Mucosa of rectum (tissue), 2 donors: Measurements from ENCODE around the gene HYCC2.
"Not testable (repeated sequence)": the region's sequence is repeated elsewhere in the genome, so short reads cannot be mapped to it uniquely, and the experiment has no call there.

Experiments used
- H3K27ac ChIP-seq, 2 donors: one replicate each; pipeline ENCODE4 v1.7.0; 2013; ENCODE audit warnings: inconsistent platforms in 2 of 2, low read depth in 2 of 2, low read length in 2 of 2
- H3K27me3 ChIP-seq, 2 donors: one replicate each; pipeline ENCODE4 v1.7.0; 2013; ENCODE audit warnings: low read length in 2 of 2; ENCODE audit not compliant: control insufficient read depth in 2 of 2, insufficient read depth in 2 of 2
- H3K36me3 ChIP-seq, 2 donors: one replicate each; pipeline ENCODE4 v1.7.0; 2013; ENCODE audit warnings: low read length in 2 of 2; ENCODE audit not compliant: control insufficient read depth in 2 of 2, insufficient read depth in 2 of 2
- H3K4me1 ChIP-seq, 2 donors: one replicate each; pipeline ENCODE4 v1.7.0; 2013; ENCODE audit warnings: low read length in 2 of 2, mild to moderate bottlenecking in 1 of 2; ENCODE audit not compliant: control insufficient read depth in 2 of 2, insufficient read depth in 2 of 2
- H3K4me3 ChIP-seq, 2 donors: one replicate each; pipeline ENCODE4 v1.7.0; 2013; ENCODE audit warnings: low read length in 2 of 2
- H3K9ac ChIP-seq, 2 donors: one replicate each; pipeline ENCODE4 v1.7.0; 2013; ENCODE audit warnings: low read length in 2 of 2, low read depth in 1 of 2, mild to moderate bottlenecking in 1 of 2
- H3K9me3 ChIP-seq, 2 donors: one replicate each; pipeline ENCODE4 v1.7.0; 2013; ENCODE audit warnings: low read length in 2 of 2; ENCODE audit not compliant: control insufficient read depth in 2 of 2
- donor health status: healthy.
- donor health status: Normal muscosa, but diverticular disease.

The HYCC2 gene

GRCh38 chr2:201073071-201073470 lies 1.6 kb upstream of the HYCC2 start:
- H3K27me3 ChIP-seq = no peaks in the 10 kb centered on the region
- H3K4me1 ChIP-seq = peaks cover 24 to 25% of the 10 kb centered on the region in 2 donors
- peak overlapping the region in 1 of 2 donors; percentile 94 for H3K4me3 ChIP-seq
- H3K9ac ChIP-seq = peak overlapping the region in 1 of 2 donors; percentile 97
- no peaks in the 10 kb centered on the region for H3K9me3 ChIP-seq
- no peaks in the 10 kb centered on the region for H3K36me3 ChIP-seq
- H3K27ac ChIP-seq = no peak overlapping the region

DNA sequence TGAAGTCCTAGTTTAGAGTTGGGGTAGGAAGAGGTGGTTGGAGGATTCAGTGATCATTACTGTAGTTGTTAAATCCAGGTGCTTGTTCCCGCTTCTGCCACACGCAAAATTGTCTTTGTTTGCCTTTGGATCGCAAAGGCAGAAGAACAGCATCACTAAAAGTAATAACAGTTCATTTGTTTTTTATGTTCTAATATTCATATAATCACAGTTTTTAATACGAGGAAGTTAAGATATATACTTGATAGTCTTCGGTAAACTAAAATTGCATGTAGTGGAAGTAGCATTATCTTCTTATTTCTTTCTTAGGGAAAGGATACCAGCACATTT lies 695 bp upstream of the HYCC2 start:
- H3K27ac ChIP-seq = peak overlapping the region; percentile 87 to 88
- H3K4me1 ChIP-seq = peaks cover 25 to 27% of the 10 kb centered on the region in 2 donors
- H3K9me3 ChIP-seq = no peaks in the 10 kb centered on the region
- H3K4me3 ChIP-seq = peak overlapping the region; percentile 94 to 100
- no peaks in the 10 kb centered on the region for H3K27me3 ChIP-seq
- H3K9ac ChIP-seq = peak overlapping the region; percentile 85 to 97
- H3K36me3 ChIP-seq = no peaks in the 10 kb centered on the region

GRCh38 chr2:201070948-201071478 lies 458 bp downstream of the HYCC2 start:
- Histone ChIP-seq H3K9me3 (no peaks in the 10 kb centered on the region), H3K4me3 (peak overlapping the region; percentile 94 to 100), H3K27me3 (no peaks in the 10 kb centered on the region), H3K4me1 (peaks cover 25 to 27% of the 10 kb centered on the region in 2 donors), H3K36me3 (no peaks in the 10 kb centered on the region), H3K27ac (peak overlapping the region; percentile 87 to 88), H3K9ac (peak overlapping the region; percentile 85 to 97)

- H3K4me3 ChIP-seq = no peak overlapping the region
- peaks cover 5% of the 10 kb centered on the region in 2 donors for H3K36me3 ChIP-seq
- H3K4me1 ChIP-seq = peaks cover 17 to 19% of the 10 kb centered on the region in 2 donors
- H3K27ac ChIP-seq = peak overlapping the region in 1 of 2 donors; percentile 47
- H3K9ac ChIP-seq = no peak overlapping the region
- no peaks in the 10 kb centered on the region for H3K27me3 ChIP-seq
- no peaks in the 10 kb centered on the region for H3K9me3 ChIP-seq
These were observed 6.6 kb downstream of the HYCC2 start for GRCh38 chr2:201064797-201065329.

DNA sequence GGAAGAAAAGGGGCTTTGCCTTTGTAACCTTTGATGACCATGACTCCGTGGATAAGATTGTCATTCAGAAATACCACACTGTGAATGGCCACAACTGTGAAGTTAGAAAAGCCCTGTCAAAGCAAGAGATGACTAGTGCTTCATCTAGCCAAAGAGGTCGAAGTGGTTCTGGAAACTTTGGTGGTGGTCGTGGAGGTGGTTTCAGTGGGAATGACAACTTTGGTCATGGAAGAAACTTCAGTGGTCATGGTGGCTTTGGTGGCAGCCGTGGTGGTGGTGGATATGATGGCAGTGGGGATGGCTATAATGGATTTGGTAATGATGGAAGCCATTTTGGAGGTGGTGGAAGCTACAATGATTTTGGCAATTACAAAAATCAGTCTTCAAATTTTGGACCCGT lies 8.0 kb downstream of the HYCC2 start:
- not testable (repeated sequence) for H3K9ac ChIP-seq, H3K27me3 ChIP-seq, H3K36me3 ChIP-seq, H3K27ac ChIP-seq, H3K9me3 ChIP-seq, H3K4me3 ChIP-seq
- peaks cover 12 to 21% of the 10 kb centered on the region in 2 donors for H3K4me1 ChIP-seq

DNA sequence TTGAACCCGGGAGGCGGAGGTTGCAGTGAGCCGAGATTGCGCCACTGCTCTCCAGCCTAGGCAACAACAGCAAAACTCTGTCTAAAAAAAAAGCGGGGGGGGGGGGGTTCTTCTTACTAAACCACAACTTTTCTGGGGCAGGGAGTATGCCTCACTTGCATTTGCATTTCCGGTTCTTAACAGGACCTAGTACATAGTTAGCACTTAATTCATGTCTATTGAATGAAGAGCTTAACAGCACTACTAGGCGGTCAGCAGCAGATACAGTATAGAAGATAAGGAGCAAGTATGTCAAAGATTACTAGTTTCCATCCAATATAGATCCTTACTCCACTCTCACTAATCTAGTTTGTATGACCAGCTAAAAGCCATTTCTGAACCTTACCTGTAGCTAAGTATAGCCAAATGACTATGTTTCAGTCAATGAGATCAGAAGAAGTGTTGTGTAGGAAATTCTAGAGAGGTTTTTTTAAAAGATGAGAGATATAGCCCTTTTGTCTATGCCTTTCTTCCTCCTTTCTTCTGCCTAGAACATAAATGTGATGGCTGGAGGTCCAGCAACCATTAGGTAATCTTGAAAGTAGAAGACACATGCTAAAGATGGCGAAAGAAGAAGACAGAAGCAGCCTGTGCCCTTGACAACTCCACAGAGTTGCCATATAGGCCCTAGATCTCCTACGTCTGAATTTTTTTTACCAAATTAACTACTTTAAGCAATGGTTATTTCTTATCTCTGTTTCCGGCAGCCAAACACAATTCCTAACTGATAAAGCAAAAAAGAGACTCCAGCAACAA lies 11.3 kb downstream of the HYCC2 start:
- Histone ChIP-seq H3K4me1 (peaks cover 5 to 24% of the 10 kb centered on the region in 2 donors), H3K4me3 (no peak overlapping the region), H3K27me3 (no peaks in the 10 kb centered on the region), H3K9ac (no peak overlapping the region), H3K9me3 (no peaks in the 10 kb centered on the region), H3K27ac (no peak overlapping the region), H3K36me3 (peaks cover 5% of the 10 kb centered on the region in 2 donors)

DNA sequence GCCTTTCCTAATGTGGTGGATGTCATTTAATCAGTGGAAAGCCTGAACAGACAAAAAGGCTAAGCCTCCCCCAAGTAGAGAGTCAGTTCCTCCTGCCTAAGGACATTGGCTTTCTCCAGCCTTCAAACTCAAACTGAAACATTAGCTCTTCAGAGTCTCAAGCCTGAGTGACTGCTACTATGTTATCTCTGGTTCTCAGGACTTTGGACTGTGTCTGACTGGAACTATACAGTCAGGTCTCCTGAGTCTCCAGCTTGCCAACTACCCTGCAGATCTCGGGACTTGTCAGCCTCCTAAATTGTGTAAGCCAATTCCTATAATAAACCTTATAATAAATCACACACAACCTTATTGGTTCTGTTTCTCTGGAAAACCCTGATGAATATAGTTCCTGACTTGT lies 12.6 kb downstream of the HYCC2 start:
- Histone ChIP-seq H3K9ac (peak overlapping the region in 1 of 2 donors; percentile 11), H3K36me3 (peaks cover 5% of the 10 kb centered on the region in 2 donors), H3K4me1 (peaks cover 3 to 24% of the 10 kb centered on the region in 2 donors), H3K27ac (peak overlapping the region in 1 of 2 donors; percentile 47), H3K27me3 (no peaks in the 10 kb centered on the region), H3K4me3 (no peak overlapping the region), H3K9me3 (no peaks in the 10 kb centered on the region)

- Histone ChIP-seq H3K4me3 (no peak overlapping the region), H3K4me1 (peaks cover 3 to 24% of the 10 kb centered on the region in 2 donors), H3K9me3 (no peaks in the 10 kb centered on the region), H3K27ac (peak overlapping the region; percentile 49 to 52), H3K9ac (no peak overlapping the region), H3K27me3 (no peaks in the 10 kb centered on the region), H3K36me3 (peaks cover 5% of the 10 kb centered on the region in 2 donors)
These were observed 13.7 kb downstream of the HYCC2 start for GRCh38 chr2:201057715-201058248.

DNA sequence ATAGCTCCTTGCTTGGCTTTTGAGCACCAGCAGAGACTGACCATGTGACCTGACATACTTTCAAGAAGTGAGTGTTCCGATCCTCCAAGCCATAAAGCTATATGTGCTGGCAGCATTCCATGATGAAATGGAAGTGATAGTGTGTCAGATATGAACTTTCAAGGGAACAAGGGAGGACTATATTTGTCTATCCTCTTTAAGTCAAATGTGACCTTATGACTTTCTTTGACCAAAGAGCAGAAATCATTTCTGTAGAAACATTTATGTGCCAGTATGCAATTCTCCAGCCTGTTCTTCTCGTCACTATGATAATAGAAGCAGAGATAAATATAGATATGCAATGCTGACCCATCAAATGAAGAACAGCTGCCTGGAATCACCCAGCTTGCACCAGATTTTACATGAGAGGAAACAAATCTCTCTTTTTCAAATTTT lies 14.4 kb downstream of the HYCC2 start:
- peaks cover 3 to 24% of the 10 kb centered on the region in 2 donors for H3K4me1 ChIP-seq
- H3K27ac ChIP-seq = peak overlapping the region; percentile 49 to 52
- no peak overlapping the region for H3K9ac ChIP-seq
- peaks cover 5% of the 10 kb centered on the region in 2 donors for H3K36me3 ChIP-seq
- no peak overlapping the region for H3K4me3 ChIP-seq
- no peaks in the 10 kb centered on the region for H3K9me3 ChIP-seq
- no peaks in the 10 kb centered on the region for H3K27me3 ChIP-seq

- Histone ChIP-seq H3K4me1 (no peaks in the 10 kb centered on the region), H3K4me3 (no peak overlapping the region), H3K27ac (no peak overlapping the region), H3K36me3 (no peaks in the 10 kb centered on the region), H3K9ac (no peak overlapping the region), H3K9me3 (no peaks in the 10 kb centered on the region), H3K27me3 (no peaks in the 10 kb centered on the region)
These were observed 22.0 kb downstream of the HYCC2 start for GRCh38 chr2:201049455-201049854.
